PC-9 (cell line): ENCODE results near the gene TMEM222. TPM values are rescaled to one million over a fixed set of nuclear protein-coding genes. Genes with fewer than 3 reads are reported as not detected.
A peak's percentile ranks its signal among the peaks of the same experiment; 100 is the strongest.

Source experiments
- BruUV-seq: library from RNA; stranded (reverse); fragments of 400-500 nt; replicated peaks from 2 replicates; lab custom pipeline; 2021; lab: Mats Ljungman, UMichigan
- CTCF ChIA-PET: fragments of 300-600 bp; sonication (Branson Sonifier 250); formaldehyde crosslinking; loops from one replicate; lab custom pipeline; 2022; ENCODE audit warnings: antibody characterized with exemption; lab: Charles Lee
- POLR2A ChIA-PET: fragments of 300-600 bp; sonication (Branson Sonifier 250); formaldehyde crosslinking; loops from one replicate; lab custom pipeline; 2022; ENCODE audit warnings: antibody characterized with exemption; ENCODE audit not compliant: unreplicated experiment; lab: Charles Lee
- DNase-seq, 2 experiments: peaks; one replicate each; pipeline versions ENCODE4 v3.0.0 to v3.0.0-alpha.2; 2015 to 2022; ENCODE audit warnings: mixed read lengths in 1 of 2
- H2AFZ ChIP-seq: fragments of 200-600 bp; sonication (generic); 2 replicates; pipeline ENCODE4 v1.8.1; 2017; ENCODE audit warnings: antibody characterized with exemption
- H3F3A ChIP-seq: fragments of 200-600 bp; sonication (generic); 2 replicates; pipeline ENCODE4 v1.8.1; 2017; ENCODE audit warnings: antibody characterized with exemption, mild to moderate bottlenecking, low read depth; ENCODE audit not compliant: insufficient read depth
- H3K27ac ChIP-seq: fragments of 200-600 bp; sonication (generic); 2 replicates; pipeline ENCODE4 v1.6.1; 2016; ENCODE audit warnings: mixed run types
- H3K27me3 ChIP-seq: fragments of 200-600 bp; sonication (generic); 2 replicates; pipeline ENCODE4 v1.6.1; 2016; ENCODE audit warnings: low read depth, mixed run types; ENCODE audit not compliant: insufficient read depth
- H3K36me3 ChIP-seq: fragments of 200-600 bp; sonication (generic); 2 replicates; pipeline ENCODE4 v1.6.1; 2016; ENCODE audit warnings: low read depth, mixed run types
- H3K4me1 ChIP-seq: fragments of 200-600 bp; sonication (generic); replicated peaks from 2 replicates; pipeline ENCODE4 v1.6.1; 2016; ENCODE audit warnings: mixed run types; ENCODE audit not compliant: insufficient read depth
- H3K4me2 ChIP-seq: fragments of 200-600 bp; sonication (generic); 2 replicates; pipeline ENCODE4 v1.6.1; 2017; ENCODE audit warnings: mixed run types
- H3K4me3 ChIP-seq: fragments of 200-600 bp; sonication (generic); 2 replicates; pipeline ENCODE4 v1.6.1; 2016; ENCODE audit warnings: mixed run types
- H3K79me2 ChIP-seq: fragments of 200-600 bp; sonication (generic); 2 replicates; pipeline ENCODE4 v1.6.1; 2017; ENCODE audit warnings: low read depth, mixed run types
- H3K9me2 ChIP-seq: fragments of 200-600 bp; sonication (generic); 2 replicates; pipeline ENCODE4 v1.8.1; 2017; ENCODE audit warnings: mild to moderate bottlenecking; ENCODE audit not compliant: insufficient read depth
- H3K9me3 ChIP-seq: fragments of 200-600 bp; sonication (generic); 2 replicates; pipeline ENCODE4 v1.8.1; 2016; ENCODE audit warnings: low read depth; ENCODE audit not compliant: insufficient read depth
- H4K20me1 ChIP-seq: fragments of 200-600 bp; sonication (generic); 2 replicates; pipeline ENCODE4 v1.8.1; 2017; ENCODE audit not compliant: insufficient read depth
- CTCF ChIP-seq: fragments of 200-600 bp; sonication (generic); conservative IDR thresholded peaks from 2 replicates; pipeline ENCODE4 v1.6.1; 2017; ENCODE audit warnings: mixed run types, antibody characterized with exemption, mild to moderate bottlenecking, moderate library complexity
- EZH2 ChIP-seq: fragments of 200-600 bp; sonication (generic); IDR thresholded peaks from 2 replicates; pipeline ENCODE4 v1.8.0; 2017; ENCODE audit warnings: antibody characterized with exemption, low read depth
- intact Hi-C: fragments of 100-400 bp; cut with micrococcal nuclease; formaldehyde crosslinking; loops from one replicate; pipeline ENCODE4 v1.10.0; 2022; ENCODE audit not compliant: unreplicated experiment
- total RNA-seq: library from RNA; stranded (reverse); gene quantifications from 2 replicates; pipeline ENCODE4 v1.2.3, GENCODE V29; 2021

Gene TMEM222
- total RNA-seq, 1 experiment from 2014 or later: 32.8 TPM

- no peak overlapping the region for H2AFZ ChIP-seq
- H3K36me3 ChIP-seq: no peaks in the 10 kb centered on the region
- no peaks in the 10 kb centered on the region for H3K9me2 ChIP-seq
- no peaks in the 10 kb centered on the region for H3K27me3 ChIP-seq
- no peaks in the 10 kb centered on the region for H3K79me2 ChIP-seq
- no peaks in the 10 kb centered on the region for H4K20me1 ChIP-seq
- POLR2A ChIA-PET: interaction anchor here (0.6 kb wide), 1 partner anchor 1528 kb away, joined by 11 read pairs; no protein-coding TSS in a partner anchor
- DNase-seq: no peak
- H3K27ac ChIP-seq: no peak overlapping the region
- no peak overlapping the region for H3K4me2 ChIP-seq
- no peak overlapping the region for H3K4me3 ChIP-seq
- intact Hi-C loops: no loop called here
- peaks cover 20% of the 10 kb centered on the region; the same call in 1 of the 2 replicates for H3F3A ChIP-seq
- no peak for TF ChIP-seq CTCF
- no peak for TF ChIP-seq EZH2
- H3K4me1 ChIP-seq: peaks cover 26% of the 10 kb centered on the region
- CTCF ChIA-PET: no interaction called here
- no TSS peak for BruUV-seq
- no peaks in the 10 kb centered on the region for H3K9me3 ChIP-seq
Observed at GRCh38 chr1:27345272-27345671, 23.3 kb downstream of the TMEM222 start.

- H3K36me3 ChIP-seq: no peaks in the 10 kb centered on the region
- no peaks in the 10 kb centered on the region for H3K79me2 ChIP-seq
- H3F3A ChIP-seq: peaks cover 11% of the 10 kb centered on the region; the same call in 1 of the 2 replicates
- no peaks in the 10 kb centered on the region for H3K27me3 ChIP-seq
- no TSS peak for BruUV-seq
- H3K27ac ChIP-seq: no peak overlapping the region
- H4K20me1 ChIP-seq: no peaks in the 10 kb centered on the region
- no peak overlapping the region for H3K4me2 ChIP-seq
- no peak for DNase-seq
- TF ChIP-seq CTCF: no peak
- TF ChIP-seq EZH2: no peak
- POLR2A ChIA-PET: no interaction called here
- H3K9me2 ChIP-seq: no peaks in the 10 kb centered on the region
- peaks cover 16% of the 10 kb centered on the region for H3K4me1 ChIP-seq
- CTCF ChIA-PET: no interaction called here
- H3K4me3 ChIP-seq: no peak overlapping the region
- no peaks in the 10 kb centered on the region for H3K9me3 ChIP-seq
- H2AFZ ChIP-seq: no peak overlapping the region
- intact Hi-C loops: no loop called here
Observed at GRCh38 chr1:27346357-27346756, 24.4 kb downstream of the TMEM222 start.

DNA sequence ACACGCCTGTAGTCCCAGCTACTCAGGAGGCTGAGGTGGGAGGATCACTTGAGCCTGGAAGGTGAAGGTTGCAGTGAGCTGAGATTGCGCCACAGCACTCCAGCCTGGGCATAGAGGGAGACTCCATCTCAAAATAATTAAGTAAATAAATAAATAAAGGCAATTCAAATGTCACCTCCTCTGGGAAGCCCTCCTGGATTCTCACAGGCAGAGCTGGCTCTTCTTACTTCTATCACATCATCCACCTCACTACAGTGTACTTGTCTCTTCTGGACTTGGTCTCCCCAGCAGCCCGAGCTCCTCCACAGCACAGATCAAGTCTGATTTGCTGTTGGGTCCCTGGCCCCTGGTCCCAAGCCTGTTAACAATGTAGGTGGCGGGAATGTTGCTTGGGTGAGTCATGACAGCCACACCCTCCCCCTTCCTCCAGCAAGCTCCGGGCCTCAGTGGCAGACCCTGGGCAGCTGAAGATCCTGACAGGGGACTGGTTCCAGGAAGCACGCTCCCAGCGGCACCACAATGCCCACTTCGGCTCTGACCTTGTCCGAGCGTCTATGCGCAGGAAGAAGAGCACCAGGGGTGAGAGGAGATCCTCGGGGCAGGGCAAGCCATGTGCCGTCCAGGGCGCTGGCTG is 25.1 kb downstream of the TMEM222 start:
- BruUV-seq: no TSS peak
- Histone ChIP-seq H4K20me1 (no peaks in the 10 kb centered on the region), H3K27me3 (no peaks in the 10 kb centered on the region), H3K9me3 (no peaks in the 10 kb centered on the region), H3F3A (peaks cover 11% of the 10 kb centered on the region; the same call in 1 of the 2 replicates), H3K4me2 (no peak overlapping the region), H3K9me2 (no peaks in the 10 kb centered on the region), H3K4me3 (no peak overlapping the region), H3K79me2 (no peaks in the 10 kb centered on the region), H3K27ac (no peak overlapping the region), H2AFZ (no peak overlapping the region), H3K4me1 (peaks cover 11% of the 10 kb centered on the region), H3K36me3 (no peaks in the 10 kb centered on the region)
- no peak for TF ChIP-seq CTCF
- no peak for TF ChIP-seq EZH2
- peak in 1 of 2 experiments; percentile 19 for DNase-seq
- intact Hi-C loops: no loop called here
- POLR2A ChIA-PET: interaction anchor here (0.8 kb wide), 1 partner anchor 18 kb away, joined by 24 read pairs; no protein-coding TSS in a partner anchor
- CTCF ChIA-PET: no interaction called here
